ENCODE data around the gene MRAP.

MRAP gene

DNA sequence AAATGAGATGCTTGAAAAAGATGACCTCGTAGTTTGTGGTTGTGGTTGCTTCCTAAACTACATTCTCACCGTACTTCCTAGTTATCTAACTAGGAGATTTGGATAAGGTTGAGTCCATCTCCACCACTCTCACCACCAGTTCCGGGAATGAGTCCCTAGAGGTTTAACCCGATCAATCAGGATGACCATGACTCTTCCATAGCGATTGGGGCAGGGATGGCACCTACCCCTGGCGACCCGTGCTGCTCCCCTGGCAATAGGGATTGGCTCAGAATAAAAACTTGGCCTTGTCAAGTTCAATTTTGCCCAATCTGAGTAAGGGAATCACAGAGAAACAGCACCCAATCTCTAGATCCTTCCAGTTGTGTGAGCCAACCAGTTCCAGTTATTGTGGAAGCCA is 17.1 kb upstream of the MRAP start:
- H3K27ac ChIP-seq = no peak overlapping the region
- no peak for TF ChIP-seq CTCF (conservative IDR thresholded peaks at IDR 0.05)

GRCh38 chr21:32282992-32283391 is 15.7 kb upstream of the MRAP start:
- no peak overlapping the region for H3K27ac ChIP-seq
- no peak for TF ChIP-seq CTCF (conservative IDR thresholded peaks at IDR 0.05)

GRCh38 chr21:32285476-32285875 is 13.2 kb upstream of the MRAP start:
- no peak for TF ChIP-seq CTCF (conservative IDR thresholded peaks at IDR 0.05)
- no peak overlapping the region for H3K27ac ChIP-seq

DNA sequence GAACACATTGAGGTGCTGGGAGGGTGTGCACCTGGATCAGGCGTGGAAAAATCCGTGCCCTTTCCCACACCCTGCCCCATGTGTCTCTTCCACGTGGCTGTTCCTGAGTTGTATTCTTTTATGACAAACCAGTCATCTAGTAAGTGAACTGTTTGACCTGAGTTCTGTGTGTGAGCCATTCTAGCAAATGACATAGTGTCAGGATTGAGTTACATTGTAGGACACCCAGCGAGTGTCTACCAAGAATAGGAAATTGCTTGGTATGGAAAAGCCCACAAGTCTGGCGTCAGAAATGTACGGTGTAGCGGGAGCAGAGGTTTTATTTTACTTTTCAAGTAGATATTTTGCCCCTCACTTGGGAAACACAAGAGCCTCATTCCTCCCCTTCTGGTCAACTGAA is 1.2 kb upstream of the MRAP start:
- no peak overlapping the region for H3K27ac ChIP-seq

DNA sequence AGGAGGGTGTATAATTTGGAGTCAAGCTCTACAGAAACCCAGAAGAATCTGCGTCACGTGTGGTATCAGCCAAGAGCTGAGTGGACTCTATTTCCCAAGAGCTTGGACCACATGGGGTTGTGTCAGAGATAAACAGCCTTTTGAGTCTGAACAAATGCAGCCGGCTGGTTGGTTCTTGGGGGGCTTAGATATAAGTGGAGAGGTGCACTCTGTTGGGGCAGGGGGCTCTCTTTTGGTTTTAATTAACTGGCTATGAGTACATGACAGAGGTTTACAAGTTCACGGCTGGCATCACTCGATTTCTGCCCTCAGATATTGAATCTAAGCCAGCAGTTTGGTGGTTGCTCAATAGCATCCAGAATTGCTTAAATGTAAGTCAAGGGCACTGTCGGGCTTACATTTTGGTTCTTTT is 501 bp upstream of the MRAP start:
- H3K27ac ChIP-seq = no peak overlapping the region
- TF ChIP-seq CTCF (conservative IDR thresholded peaks at IDR 0.05) = no peak

More for the DNA sequence above, 1.2 kb upstream of the MRAP start:
- no peak for TF ChIP-seq CTCF (conservative IDR thresholded peaks at IDR 0.05)

DNA sequence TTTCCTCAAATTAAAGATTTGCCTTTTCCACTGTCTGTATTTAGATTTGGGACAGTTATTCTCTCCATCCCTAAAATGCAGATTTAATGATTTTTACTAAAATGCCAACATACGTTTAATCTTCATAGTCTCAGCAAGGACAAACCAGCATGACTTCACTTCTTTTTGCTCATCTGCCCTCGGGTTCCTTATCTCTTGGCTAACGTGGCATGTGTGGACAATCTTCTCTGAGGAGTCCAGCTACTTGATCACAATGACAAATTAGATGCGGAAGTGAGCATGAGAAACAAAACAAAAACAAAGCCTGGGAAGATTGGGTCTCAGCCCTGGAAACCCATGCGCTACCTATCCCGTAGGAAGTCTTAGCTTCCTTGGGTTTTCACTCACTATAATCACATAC is 1.0 kb downstream of the MRAP start:
- TF ChIP-seq CTCF (conservative IDR thresholded peaks at IDR 0.05) = no peak

DNA sequence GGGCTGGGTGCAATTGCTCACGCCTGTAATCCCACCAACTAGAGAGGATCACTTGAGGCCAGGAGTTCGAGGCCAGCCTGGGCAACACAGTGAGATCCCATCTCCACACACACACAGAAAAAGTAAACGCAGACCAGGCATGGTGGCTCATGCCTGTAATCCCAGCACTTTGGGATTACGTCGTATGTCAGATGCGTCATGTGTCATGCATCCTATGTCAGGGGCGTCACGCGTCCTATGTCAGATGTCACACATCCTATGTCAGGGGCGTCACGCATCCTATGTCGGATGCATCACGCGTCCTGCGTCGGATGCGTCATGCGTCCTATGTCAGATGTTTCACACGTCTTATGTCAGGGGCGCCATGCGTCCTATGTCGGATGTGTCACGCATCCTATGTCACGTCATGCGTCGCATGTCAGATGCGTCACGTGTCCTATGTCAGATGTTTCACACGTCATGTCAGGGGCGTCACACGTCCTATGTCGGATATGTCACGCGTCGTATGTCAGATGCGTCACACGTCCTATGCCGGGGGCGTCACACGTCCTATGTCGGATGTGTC is 1.5 kb downstream of the MRAP start:
- H3K27ac ChIP-seq = no peak overlapping the region
- TF ChIP-seq CTCF (conservative IDR thresholded peaks at IDR 0.05) = no peak

More for the DNA sequence above, 1.0 kb downstream of the MRAP start:
- H3K27ac ChIP-seq = no peak overlapping the region
